H1 (cell line): ENCODE data around the gene KCNMA1. TPM values are rescaled to one million over a fixed set of nuclear protein-coding genes. Genes with fewer than 3 reads are reported as not detected.

Experiments
- CTCF ChIA-PET: fragments of 300-600 bp; sonication (Branson Sonifier 250); formaldehyde crosslinking; loops from one replicate; lab custom pipeline; 2021; ENCODE audit not compliant: partially characterized antibody; lab: Charles Lee
- POLR2A ChIA-PET: fragments of 300-600 bp; sonication (Branson Sonifier 250); formaldehyde crosslinking; loops from one replicate; lab custom pipeline; 2021; ENCODE audit warnings: inconsistent platforms; ENCODE audit not compliant: partially characterized antibody; lab: Charles Lee
- DNase-seq, 2 experiments: peaks; one replicate each; pipeline versions ENCODE4 v3.0.0 to v3.0.0-alpha.2; 2010 to 2022; ENCODE audit warnings: low spot score in 2 of 2, low read depth in 1 of 2, mixed read lengths in 1 of 2
- FAIRE-seq: peaks from 2 replicates; lab custom pipeline; 2011; peaks lifted over from hg19 to GRCh38; lab: Jason Lieb, UNC
- H2AFZ ChIP-seq: 2 replicates; pipeline ENCODE4 v1.8.1; 2012; ENCODE audit warnings: low read length, inconsistent platforms
- H2AK5ac ChIP-seq: 2 replicates; pipeline ENCODE4 v1.6.1; 2013; ENCODE audit warnings: low read depth, low read length
- H2BK120ac ChIP-seq: replicated peaks from 2 replicates; pipeline ENCODE3; 2013; ENCODE audit warnings: low read depth, low read length, inconsistent platforms
- H2BK12ac ChIP-seq: 2 replicates; pipeline ENCODE4 v1.6.1; 2013; ENCODE audit warnings: low read depth, low read length
- H2BK15ac ChIP-seq: 2 replicates; pipeline ENCODE4 v1.6.1; 2013; ENCODE audit warnings: low read length
- H2BK20ac ChIP-seq: 2 replicates; pipeline ENCODE4 v1.6.1; 2013; ENCODE audit warnings: low read length
- H2BK5ac ChIP-seq: 2 replicates; pipeline ENCODE4 v1.6.1; 2013; ENCODE audit warnings: low read depth, low read length
- H3K14ac ChIP-seq: 2 replicates; pipeline ENCODE4 v1.6.1; 2013; ENCODE audit warnings: inconsistent platforms; ENCODE audit not compliant: insufficient read length
- H3K18ac ChIP-seq: 2 replicates; pipeline ENCODE4 v1.6.1; 2013; ENCODE audit warnings: low read length; ENCODE audit errors: extremely low read depth
- H3K23ac ChIP-seq: 2 replicates; pipeline ENCODE4 v1.6.1; 2013; ENCODE audit warnings: inconsistent platforms; ENCODE audit not compliant: insufficient read length
- H3K23me2 ChIP-seq: 2 replicates; pipeline ENCODE4 v1.6.1; 2013; ENCODE audit warnings: low read depth, low read length
- H3K27ac ChIP-seq: 2 replicates; pipeline ENCODE4 v1.6.1; 2011; ENCODE audit warnings: low read depth, low read length, inconsistent platforms
- H3K27me3 ChIP-seq, 4 experiments: replicated peaks in 1 of 4; 1 replicate in 1 of 4; 2 replicates in 3 of 4; pipeline versions ENCODE4 v1.6.1 to v1.8.1; 2011 to 2013; ENCODE audit warnings: low read length in 3 of 4, mild to moderate bottlenecking in 3 of 4, inconsistent platforms in 2 of 4, mixed read lengths in 2 of 4, moderate library complexity in 1 of 4; ENCODE audit not compliant: control insufficient read depth in 3 of 4, insufficient read depth in 3 of 4; ENCODE audit errors: extremely low read depth in 1 of 4
- H3K36me3 ChIP-seq, 4 experiments: 2 replicates each; pipeline versions ENCODE4 v1.6.1 to v1.8.1; 2011 to 2013; ENCODE audit warnings: mild to moderate bottlenecking in 4 of 4, low read length in 3 of 4, moderate library complexity in 2 of 4, control low read depth in 1 of 4, inconsistent platforms in 1 of 4; ENCODE audit not compliant: insufficient read depth in 4 of 4, control insufficient read depth in 2 of 4
- H3K4ac ChIP-seq: replicated peaks from 2 replicates; pipeline ENCODE3; 2013; ENCODE audit warnings: low read length, low read depth, mixed read lengths, inconsistent platforms; ENCODE audit not compliant: insufficient read length
- H3K4me1 ChIP-seq, 4 experiments: replicated peaks in 1 of 4; 1 replicate in 1 of 4; 2 replicates in 3 of 4; pipeline versions ENCODE4 v1.6.1 to v1.8.1; 2011 to 2013; ENCODE audit warnings: low read length in 3 of 4, inconsistent platforms in 2 of 4, mixed read lengths in 1 of 4; ENCODE audit not compliant: insufficient read depth in 4 of 4, control insufficient read depth in 3 of 4
- H3K4me2 ChIP-seq, 2 experiments: 2 replicates each; pipeline versions ENCODE4 v1.6.1 to v1.8.1; 2011 to 2013; ENCODE audit warnings: low read depth in 2 of 2, low read length in 2 of 2, control low read depth in 1 of 2, inconsistent platforms in 1 of 2, mild to moderate bottlenecking in 1 of 2; ENCODE audit not compliant: insufficient read depth in 1 of 2
- H3K4me3 ChIP-seq, 4 experiments: fragments of 200-600, 300-600 bp in 1 of 4; sonication (generic), shearing (Covaris generic), sonication (Bioruptor Twin) in 1 of 4; 2 replicates each; pipeline versions ENCODE4 v1.5.1 to v1.8.1; 2011 to 2016; ENCODE audit warnings: low read length in 4 of 4, low read depth in 3 of 4, control low read depth in 2 of 4, inconsistent platforms in 2 of 4, mild to moderate bottlenecking in 2 of 4, mixed read lengths in 1 of 4, moderate library complexity in 1 of 4; ENCODE audit not compliant: insufficient read depth in 2 of 4; ENCODE audit errors: extremely low read depth in 1 of 4
- H3K56ac ChIP-seq: replicated peaks from 2 replicates; pipeline ENCODE3; 2013; ENCODE audit warnings: low read depth, mild to moderate bottlenecking, mixed read lengths, low read length, inconsistent platforms; ENCODE audit not compliant: insufficient read length
- H3K79me1 ChIP-seq: 2 replicates; pipeline ENCODE4 v1.6.1; 2013; ENCODE audit warnings: low read depth, low read length, control low read depth
- H3K79me2 ChIP-seq, 2 experiments: 2 replicates each; pipeline versions ENCODE4 v1.6.1 to v1.8.1; 2012 to 2013; ENCODE audit warnings: low read length in 2 of 2, mild to moderate bottlenecking in 2 of 2, inconsistent platforms in 1 of 2; ENCODE audit not compliant: insufficient read depth in 2 of 2, control insufficient read depth in 1 of 2
- H3K9ac ChIP-seq, 4 experiments: replicated peaks in 1 of 4; 1 replicate in 1 of 4; 2 replicates in 3 of 4; pipeline versions ENCODE4 v1.6.1 to v1.8.1; 2011 to 2013; ENCODE audit warnings: low read depth in 3 of 4, low read length in 3 of 4, control low read depth in 2 of 4, mild to moderate bottlenecking in 2 of 4, moderate library complexity in 2 of 4, inconsistent platforms in 1 of 4; ENCODE audit errors: extremely low read depth in 1 of 4
- H3K9me3 ChIP-seq, 2 experiments: 2 replicates each; pipeline versions ENCODE4 v1.6.1 to v1.8.1; 2012 to 2013; ENCODE audit warnings: mild to moderate bottlenecking in 2 of 2, moderate library complexity in 2 of 2, control low read depth in 1 of 2, inconsistent platforms in 1 of 2, low read depth in 1 of 2, low read length in 1 of 2, mixed read lengths in 1 of 2; ENCODE audit not compliant: insufficient read depth in 2 of 2
- H4K20me1 ChIP-seq, 2 experiments: replicated peaks in 1 of 2; 2 replicates each; pipeline versions ENCODE3 to v1.8.1; 2011 to 2013; ENCODE audit warnings: inconsistent platforms in 2 of 2, low read length in 2 of 2, mild to moderate bottlenecking in 1 of 2; ENCODE audit not compliant: insufficient read depth in 2 of 2, control insufficient read depth in 1 of 2
- H4K5ac ChIP-seq: 2 replicates; pipeline ENCODE4 v1.6.1; 2013; ENCODE audit warnings: low read length, low read depth, mixed read lengths, inconsistent platforms; ENCODE audit not compliant: insufficient read length
- H4K8ac ChIP-seq: 2 replicates; pipeline ENCODE4 v1.8.0; 2013; ENCODE audit warnings: mild to moderate bottlenecking, moderate library complexity, low read length, inconsistent platforms; ENCODE audit not compliant: insufficient read depth; ENCODE audit errors: extremely low read depth
- H4K91ac ChIP-seq: replicated peaks from 2 replicates; pipeline ENCODE3; 2013; ENCODE audit warnings: low read length, mixed read lengths, inconsistent platforms; ENCODE audit not compliant: insufficient read length
- CBX5 ChIP-seq: fragments of 300-800, 300-1000 bp; sonication (generic); IDR thresholded peaks from 2 replicates; pipeline ENCODE4 v1.7.1; 2016; ENCODE audit warnings: antibody characterized with exemption, low read length, low read depth
- CREB1 ChIP-seq: IDR thresholded peaks from 2 replicates; pipeline ENCODE4 v1.6.1; 2012; ENCODE audit warnings: inconsistent platforms
- FOSL1 ChIP-seq: IDR thresholded peaks from 2 replicates; pipeline ENCODE4 v1.6.1; 2011; ENCODE audit warnings: mild to moderate bottlenecking, low read depth, low read length, moderate library complexity; ENCODE audit not compliant: insufficient read depth
- HDAC2 ChIP-seq, 2 experiments: fragments of 300-600 bp in 1 of 2; sonication (generic) in 1 of 2; IDR thresholded peaks; 2 replicates each; pipeline ENCODE4 v1.6.1; 2011 to 2012; ENCODE audit warnings: low read depth in 2 of 2, low read length in 2 of 2, mild to moderate bottlenecking in 2 of 2, moderate library complexity in 2 of 2, borderline replicate concordance in 1 of 2, inconsistent platforms in 1 of 2
- NANOG ChIP-seq: IDR thresholded peaks from 2 replicates; pipeline ENCODE4 v1.6.1; 2011; ENCODE audit warnings: low read length, low read depth, mild to moderate bottlenecking, inconsistent platforms; ENCODE audit not compliant: insufficient read depth, poor library complexity, severe bottlenecking
- POU5F1 ChIP-seq: IDR thresholded peaks from 2 replicates; pipeline ENCODE4 v1.6.1; 2011; ENCODE audit warnings: low read depth, mild to moderate bottlenecking, low read length, moderate library complexity
- RAD21 ChIP-seq, 2 experiments: IDR thresholded peaks in 1 of 2; conservative IDR thresholded peaks in 1 of 2; 2 replicates each; pipeline ENCODE4 v1.6.1; 2011; ENCODE audit warnings: low read depth in 2 of 2, low read length in 2 of 2, improper control_type of control experiment in 1 of 2, inconsistent platforms in 1 of 2, mild to moderate bottlenecking in 1 of 2, moderate library complexity in 1 of 2
- RBBP5 ChIP-seq: IDR thresholded peaks from 2 replicates; pipeline ENCODE4 v1.7.1; 2012; ENCODE audit warnings: low read depth, mild to moderate bottlenecking, inconsistent platforms, low read length, moderate library complexity, borderline replicate concordance
- SIX5 ChIP-seq: IDR thresholded peaks from 2 replicates; pipeline ENCODE4 v1.6.1; 2011; ENCODE audit warnings: mild to moderate bottlenecking, low read depth, low read length
- SUZ12 ChIP-seq: fragments of 200-600 bp; sonication (generic); IDR thresholded peaks from 2 replicates; pipeline ENCODE4 v1.6.1; 2012; ENCODE audit warnings: mild to moderate bottlenecking, inconsistent platforms, low read length, moderate library complexity, mixed read lengths
- TCF12 ChIP-seq: IDR thresholded peaks from 2 replicates; pipeline ENCODE4 v1.6.1; 2011; ENCODE audit warnings: low read depth, mild to moderate bottlenecking, low read length
- YY1 ChIP-seq: IDR thresholded peaks from 2 replicates; pipeline ENCODE4 v1.6.1; 2011; ENCODE audit warnings: low read depth, mild to moderate bottlenecking, low read length
- WGBS, 2 experiments: shearing (Covaris generic) in 1 of 2; methylation state at CpG; one replicate each; pipeline versions ENCODE4 v1.1.6 to v1.1.7; 2013 to 2015; ENCODE audit warnings: low lambda C conversion rate in 2 of 2, mixed read lengths in 2 of 2, inconsistent platforms in 1 of 2, low coverage in 1 of 2, missing lambda C conversion rate in 1 of 2; ENCODE audit not compliant: insufficient replicate concordance in 2 of 2, insufficient coverage in 1 of 2, insufficient read length in 1 of 2; ENCODE audit errors: extremely low coverage in 1 of 2, missing lambda C conversion rate in 1 of 2; 5-methylcytosine and 5-hydroxymethylcytosine counted together
- polyA plus RNA-seq, 7 experiments: library from polyadenylated mRNA; depleted of rRNA in 3 of 7; stranded (reverse) in 5 of 7; unstranded in 2 of 7; fragments of >200 nt in 5 of 7; fragments of 200-250 nt in 2 of 7; gene quantifications; 1 replicate in 5 of 7; 2 replicates in 1 of 7; 4 replicates in 1 of 7; pipeline versions ENCODE4 v1.2.1 to v1.2.3, GENCODE V29; 2011 to 2013; ENCODE audit warnings: missing spikeins in 2 of 7, mixed read lengths in 2 of 7
- total RNA-seq: library from RNA; stranded (reverse); fragmentation: NEBNext Ultra II Directional; extraction: Animal tissue kit (Norgen Biotek cat#: 25700); gene quantifications from 2 replicates; pipeline ENCODE4 v1.2.1, GENCODE V29; 2021

Gene KCNMA1
- total and polyA plus RNA-seq, 2 of the 8 experiments (the other 6 are each of a cell fraction or from before 2014, with no cell fraction given), result 10.2 to 11.1 TPM

- H3K79me1 ChIP-seq, result no peaks in the 10 kb centered on the region
- no peaks in the 10 kb centered on the region for H3K23me2 ChIP-seq
- no peak overlapping the region for H3K14ac ChIP-seq
- H3K9me3 ChIP-seq, result no peaks in the 10 kb centered on the region
- no peak overlapping the region for H2AK5ac ChIP-seq
- no peaks in the 10 kb centered on the region for H3K36me3 ChIP-seq
- no peak overlapping the region for H3K4ac ChIP-seq
- H4K5ac ChIP-seq, result no peak overlapping the region
- FAIRE-seq, result no peak
- TF ChIP-seq POU5F1, result no peak
- no peak for TF ChIP-seq SUZ12
- no peak for TF ChIP-seq RAD21 (IDR thresholded peaks at IDR 0.05 in 1 of 2, conservative IDR thresholded peaks at IDR 0.05 in 1 of 2; ENCODE audit: low read depth in 2 of 2, low read length in 2 of 2)
- no peak for TF ChIP-seq RBBP5
- TF ChIP-seq HDAC2 (IDR thresholded peaks at IDR 0.05; ENCODE audit: borderline replicate concordance in 1 of 2, low read depth in 2 of 2, low read length in 2 of 2), result no peak
- no peak for TF ChIP-seq NANOG
- no peak for TF ChIP-seq CREB1
- TF ChIP-seq YY1, result no peak
- no peak for TF ChIP-seq CBX5
- TF ChIP-seq SIX5, result no peak
- TF ChIP-seq TCF12, result no peak
- TF ChIP-seq FOSL1, result no peak
- TF ChIP-seq, all 59 proteins: peak for 0
- Histone ChIP-seq H3K4me2 (no peak overlapping the region), H2AFZ (no peak overlapping the region), H3K9ac (no peak overlapping the region), H3K27ac (no peak overlapping the region), H3K4me3 (no peak overlapping the region), H4K91ac (no peak overlapping the region), H2BK15ac (no peak overlapping the region), H4K20me1 (no peaks in the 10 kb centered on the region), H3K23ac (no peak overlapping the region), H2BK5ac (no peak overlapping the region), H3K79me2 (no peaks in the 10 kb centered on the region), H3K56ac (no peak overlapping the region), H2BK20ac (no peak overlapping the region), H3K27me3 (no peaks in the 10 kb centered on the region), H4K8ac (no peak overlapping the region), H2BK120ac (no peak overlapping the region), H3K4me1 (no peaks in the 10 kb centered on the region; a peak in 1 of 7 replicates), H2BK12ac (no peak overlapping the region), H3K18ac (no peak overlapping the region)
- WGBS, 2 experiments, result 87% methylated on average over 6 of the region's 6 CpGs; no CpG with 5 or more reads in 1 of the 2 experiments
- POLR2A ChIA-PET, result no interaction called here
- CTCF ChIA-PET, result interaction anchor here (0.7 to 1.1 kb wide), 2 partner anchors 20 to 1525 kb away, joined by 3 read pairs; no protein-coding TSS in a partner anchor
- no peak for DNase-seq
These were observed 755.4 kb downstream of the KCNMA1 start for GRCh38 chr10:76882245-76882644.
